Tibial nerve (tissue), 4 donors: ENCODE data around the gene TMEM17. TPM values are rescaled to one million over a fixed set of nuclear protein-coding genes. Genes with fewer than 3 reads are reported as not detected.

Experiments
- DNase-seq, 2 donors: peaks; one replicate each; pipeline ENCODE4 v3.0.0-alpha.2; 2019; ENCODE audit warnings: low spot score in 2 of 2
- H3K27ac ChIP-seq, 4 donors: fragments of 200-600 bp; sonication (generic) in 3 of 4; one replicate each; pipeline ENCODE4 v1.5.1; 2017 to 2019; ENCODE audit warnings: mild to moderate bottlenecking in 1 of 4
- H3K27me3 ChIP-seq, 2 donors: fragments of 200-600 bp; sonication (generic) in 1 of 2; one replicate each; pipeline versions ENCODE4 v1.5.1 to v1.6.0; 2017 to 2019
- H3K36me3 ChIP-seq, 3 donors: fragments of 200-600 bp; sonication (generic); one replicate each; pipeline ENCODE4 v1.5.1; 2018 to 2019
- H3K4me1 ChIP-seq, 4 donors: fragments of 200-600 bp; sonication (generic) in 3 of 4; one replicate each; pipeline ENCODE4 v1.5.1; 2017 to 2019
- H3K4me3 ChIP-seq, 4 donors: fragments of 200-600 bp; sonication (generic) in 3 of 4; one replicate each; pipeline ENCODE4 v1.5.1; 2017 to 2019; ENCODE audit warnings: mild to moderate bottlenecking in 1 of 4, moderate library complexity in 1 of 4
- H3K9me3 ChIP-seq, 4 donors: fragments of 200-600 bp; sonication (generic) in 3 of 4; one replicate each; pipeline ENCODE4 v1.5.1; 2017 to 2019
- EP300 ChIP-seq, 2 donors: sonication (generic); formaldehyde crosslinking; IDR thresholded peaks; one replicate each; pipeline ENCODE4 v1.6.1; 2017; ENCODE audit warnings: antibody characterized with exemption in 2 of 2, mild to moderate bottlenecking in 1 of 2
- POLR2A ChIP-seq, 2 donors: fragments of 450-650 bp; IDR thresholded peaks; one replicate each; pipeline ENCODE4 v1.6.1; 2017; ENCODE audit warnings: antibody characterized with exemption in 2 of 2, mild to moderate bottlenecking in 2 of 2, moderate library complexity in 2 of 2
- WGBS, 2 donors: methylation state at CpG; one replicate each; pipeline ENCODE4 v1.1.5; 2018; 5-methylcytosine and 5-hydroxymethylcytosine counted together
- small RNA-seq: library from RNA; depleted of rRNA; stranded (forward); fragments of <200 nt; gene quantifications from one replicate; pipeline ENCODE3, GENCODE V24; 2016
- total RNA-seq, 4 donors: library from RNA; depleted of rRNA; stranded (reverse); fragments of >200 nt; gene quantifications; one replicate each; pipeline ENCODE4 v1.1.0, GENCODE V29; 2016
- TF ChIP-seq, protein P1 (sequence below), 5 experiments: fragments of 200-600 bp in 3 of 5; fragments of 450-650 bp in 2 of 5; sonication (generic) in 3 of 5; IDR thresholded peaks; one replicate each; pipeline ENCODE4 v1.5.1; 2016 to 2019; ENCODE audit warnings: antibody characterized with exemption in 5 of 5, mild to moderate bottlenecking in 3 of 5, moderate library complexity in 2 of 5

TMEM17 gene
- total RNA-seq, 4 donors from 2014 or later = 1.7 to 5.9 (median 3.2) TPM

GRCh38 chr2:62450716-62451191, 55.2 kb downstream of the TMEM17 start:
- Histone ChIP-seq H3K27ac (peak overlapping the region in 1 of 4 donors; percentile 8), H3K27me3 (no peaks in the 10 kb centered on the region), H3K36me3 (no peaks in the 10 kb centered on the region), H3K4me3 (no peak overlapping the region), H3K4me1 (no peaks in the 10 kb centered on the region), H3K9me3 (no peaks in the 10 kb centered on the region)
- no peak for DNase-seq
- 76 to 78% methylated on average over 9 of the region's 9 CpGs for WGBS, 2 donors
- TF ChIP-seq EP300 (IDR thresholded peaks at IDR 0.05) = no peak
- no peak for TF ChIP-seq POLR2A (IDR thresholded peaks at IDR 0.05)
- TF ChIP-seq, protein P1, sequence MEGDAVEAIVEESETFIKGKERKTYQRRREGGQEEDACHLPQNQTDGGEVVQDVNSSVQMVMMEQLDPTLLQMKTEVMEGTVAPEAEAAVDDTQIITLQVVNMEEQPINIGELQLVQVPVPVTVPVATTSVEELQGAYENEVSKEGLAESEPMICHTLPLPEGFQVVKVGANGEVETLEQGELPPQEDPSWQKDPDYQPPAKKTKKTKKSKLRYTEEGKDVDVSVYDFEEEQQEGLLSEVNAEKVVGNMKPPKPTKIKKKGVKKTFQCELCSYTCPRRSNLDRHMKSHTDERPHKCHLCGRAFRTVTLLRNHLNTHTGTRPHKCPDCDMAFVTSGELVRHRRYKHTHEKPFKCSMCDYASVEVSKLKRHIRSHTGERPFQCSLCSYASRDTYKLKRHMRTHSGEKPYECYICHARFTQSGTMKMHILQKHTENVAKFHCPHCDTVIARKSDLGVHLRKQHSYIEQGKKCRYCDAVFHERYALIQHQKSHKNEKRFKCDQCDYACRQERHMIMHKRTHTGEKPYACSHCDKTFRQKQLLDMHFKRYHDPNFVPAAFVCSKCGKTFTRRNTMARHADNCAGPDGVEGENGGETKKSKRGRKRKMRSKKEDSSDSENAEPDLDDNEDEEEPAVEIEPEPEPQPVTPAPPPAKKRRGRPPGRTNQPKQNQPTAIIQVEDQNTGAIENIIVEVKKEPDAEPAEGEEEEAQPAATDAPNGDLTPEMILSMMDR (IDR thresholded peaks at IDR 0.05) = no peak

Small RNA genes lying within 50 kb of the gene (small RNA-seq; reads per million reads assigned to genes)
- gene AC107083.1 (not detected), gene RN7SL18P (not detected)

Other genes with a start within 250 kb of the TMEM17 start
- 100 to 1,000 TPM; 195 to 367 (median 212) TPM for gene EHBP1, start 199.5 kb upstream of the TMEM17 start, total RNA-seq